Testis (tissue), 3 donors: ENCODE measurements around the gene OR1F1. TPM values are rescaled to one million over a fixed set of nuclear protein-coding genes. Genes with fewer than 3 reads are reported as not detected.

Experiments used
- DNase-seq: peaks from one replicate; pipeline ENCODE4 v3.0.0-alpha.2; 2019
- H3K27ac ChIP-seq, 2 donors: fragments of 200-600 bp; sonication (generic); one replicate each; pipeline ENCODE4 v1.5.1; 2019
- H3K27me3 ChIP-seq: fragments of 200-600 bp; sonication (generic); one replicate; pipeline ENCODE4 v1.5.1; 2019
- H3K36me3 ChIP-seq: fragments of 200-600 bp; sonication (generic); one replicate; pipeline ENCODE4 v1.5.1; 2017; ENCODE audit warnings: low read depth; ENCODE audit errors: missing control alignments
- H3K4me1 ChIP-seq: fragments of 200-600 bp; sonication (generic); one replicate; pipeline ENCODE4 v1.5.1; 2019
- H3K4me3 ChIP-seq, 2 donors: fragments of 200-600 bp; sonication (generic); one replicate each; pipeline ENCODE4 v1.5.1; 2017 to 2019
- H3K9me3 ChIP-seq: fragments of 200-600 bp; sonication (generic); one replicate; pipeline ENCODE4 v1.5.1; 2017
- POLR2A ChIP-seq: fragments of 450-650 bp; IDR thresholded peaks from one replicate; pipeline ENCODE4 v1.6.1; 2017; ENCODE audit warnings: antibody characterized with exemption, mild to moderate bottlenecking, moderate library complexity
- WGBS, 2 donors: methylation state at CpG; one replicate each; pipeline ENCODE4 v1.1.5; 2018; 5-methylcytosine and 5-hydroxymethylcytosine counted together
- intact Hi-C: fragments of 100-400 bp; cut with DNase I; formaldehyde crosslinking; loops from one replicate; pipeline ENCODE4 v1.15.1; 2023; ENCODE audit warnings: low total_unique reads
- polyA plus RNA-seq: library from polyadenylated mRNA; stranded (reverse); fragments of 350-450 nt; fragmentation: Illumina TruSeq; extraction: RNeasy Lipid Tissue Mini Kit (QIAGEN cat#74804); gene quantifications from one replicate; pipeline ENCODE4 v1.2.3, GENCODE V29; 2014; ENCODE audit warnings: low read depth, low replicate concordance; ENCODE audit not compliant: insufficient read depth
- total RNA-seq, 2 donors: library from RNA; depleted of rRNA; stranded (reverse); fragments of >200 nt; gene quantifications; one replicate each; pipeline ENCODE4 v1.2.3, GENCODE V29; 2016
- TF ChIP-seq, protein P1 (sequence below), 3 experiments: fragments of 450-650 bp in 2 of 3; fragments of 200-600 bp in 1 of 3; sonication (generic) in 1 of 3; IDR thresholded peaks; one replicate each; pipeline ENCODE4 v1.5.1; 2016 to 2019; ENCODE audit warnings: antibody characterized with exemption in 3 of 3, mild to moderate bottlenecking in 2 of 3, moderate library complexity in 1 of 3

The OR1F1 gene
- total and polyA plus RNA-seq, 3 donors from 2014 or later = not detected

DNA sequence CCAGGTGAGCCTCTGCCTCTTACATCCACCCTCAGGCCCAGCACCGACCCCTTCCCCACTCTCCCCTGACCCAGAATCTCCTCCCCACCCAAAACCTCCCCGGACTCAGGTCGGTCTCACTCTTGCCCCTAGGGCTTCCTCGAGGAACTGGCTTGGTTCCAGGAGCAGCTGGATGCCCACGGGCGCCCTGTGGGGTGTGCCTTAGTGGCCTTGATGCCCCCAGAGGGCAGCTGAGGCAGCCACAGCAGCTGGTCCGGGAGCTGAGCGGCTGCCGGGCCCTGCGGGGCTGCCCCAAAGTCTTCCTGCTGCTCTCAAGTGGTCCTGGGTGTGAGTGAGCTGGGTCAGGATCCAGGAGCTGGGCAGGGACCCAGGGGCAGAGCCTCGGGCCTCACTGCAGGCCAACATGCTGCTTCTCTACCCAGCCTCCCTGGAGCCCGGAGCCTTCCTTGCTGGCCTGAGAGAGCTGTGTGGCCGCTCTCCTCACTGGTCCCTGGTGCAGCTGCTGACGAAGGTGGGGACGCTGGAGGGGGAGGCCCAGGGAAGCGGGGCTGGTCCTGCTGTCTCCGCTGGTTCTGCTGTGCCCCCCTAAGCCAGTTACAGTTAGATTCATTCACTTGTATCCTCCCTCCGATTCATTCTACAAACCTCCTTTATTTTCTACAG, 43.6 kb upstream of the OR1F1 start:
- intact Hi-C loops = no loop called here
- Histone ChIP-seq H3K9me3 (no peaks in the 10 kb centered on the region), H3K4me3 (no peak overlapping the region), H3K27me3 (no peaks in the 10 kb centered on the region), H3K4me1 (peaks cover 4% of the 10 kb centered on the region), H3K36me3 (no peaks in the 10 kb centered on the region), H3K27ac (no peak overlapping the region)
- no peak for DNase-seq
- 77 to 80% methylated on average over 11 to 18 of the region's 18 CpGs for WGBS, 2 donors
- no peak for TF ChIP-seq POLR2A
- TF ChIP-seq, protein P1, sequence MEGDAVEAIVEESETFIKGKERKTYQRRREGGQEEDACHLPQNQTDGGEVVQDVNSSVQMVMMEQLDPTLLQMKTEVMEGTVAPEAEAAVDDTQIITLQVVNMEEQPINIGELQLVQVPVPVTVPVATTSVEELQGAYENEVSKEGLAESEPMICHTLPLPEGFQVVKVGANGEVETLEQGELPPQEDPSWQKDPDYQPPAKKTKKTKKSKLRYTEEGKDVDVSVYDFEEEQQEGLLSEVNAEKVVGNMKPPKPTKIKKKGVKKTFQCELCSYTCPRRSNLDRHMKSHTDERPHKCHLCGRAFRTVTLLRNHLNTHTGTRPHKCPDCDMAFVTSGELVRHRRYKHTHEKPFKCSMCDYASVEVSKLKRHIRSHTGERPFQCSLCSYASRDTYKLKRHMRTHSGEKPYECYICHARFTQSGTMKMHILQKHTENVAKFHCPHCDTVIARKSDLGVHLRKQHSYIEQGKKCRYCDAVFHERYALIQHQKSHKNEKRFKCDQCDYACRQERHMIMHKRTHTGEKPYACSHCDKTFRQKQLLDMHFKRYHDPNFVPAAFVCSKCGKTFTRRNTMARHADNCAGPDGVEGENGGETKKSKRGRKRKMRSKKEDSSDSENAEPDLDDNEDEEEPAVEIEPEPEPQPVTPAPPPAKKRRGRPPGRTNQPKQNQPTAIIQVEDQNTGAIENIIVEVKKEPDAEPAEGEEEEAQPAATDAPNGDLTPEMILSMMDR (IDR thresholded peaks at IDR 0.05) = no peak

DNA sequence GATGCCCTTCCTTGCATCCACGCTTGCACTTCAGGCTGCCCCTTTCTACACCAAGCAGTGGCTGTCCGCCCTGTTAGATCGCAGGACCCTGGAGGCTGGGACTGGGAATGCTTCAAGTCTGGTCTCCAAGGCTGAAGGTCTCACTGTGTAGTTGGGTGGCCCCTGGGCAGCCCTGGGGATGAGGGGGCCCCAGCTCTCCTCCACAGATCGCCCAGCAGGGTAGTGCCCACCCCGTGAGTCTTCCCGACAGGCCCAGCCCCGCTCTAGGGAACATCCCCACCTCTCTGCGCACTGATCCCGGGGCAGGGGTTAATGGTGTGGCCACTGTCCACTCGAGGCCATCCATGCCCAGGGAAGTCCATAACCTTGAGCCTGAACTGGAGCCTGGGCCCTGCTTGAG, 42.9 kb upstream of the OR1F1 start:
- Histone ChIP-seq H3K27me3 (no peaks in the 10 kb centered on the region), H3K9me3 (no peaks in the 10 kb centered on the region), H3K36me3 (no peaks in the 10 kb centered on the region), H3K27ac (no peak overlapping the region), H3K4me3 (no peak overlapping the region), H3K4me1 (peaks cover 6% of the 10 kb centered on the region)
- 88 to 100% methylated on average over 1 to 10 of the region's 10 CpGs for WGBS, 2 donors
- TF ChIP-seq, protein P1 (IDR thresholded peaks at IDR 0.05) = no peak
- no peak for TF ChIP-seq POLR2A
- no peak for DNase-seq
- intact Hi-C loops = no loop called here

DNA sequence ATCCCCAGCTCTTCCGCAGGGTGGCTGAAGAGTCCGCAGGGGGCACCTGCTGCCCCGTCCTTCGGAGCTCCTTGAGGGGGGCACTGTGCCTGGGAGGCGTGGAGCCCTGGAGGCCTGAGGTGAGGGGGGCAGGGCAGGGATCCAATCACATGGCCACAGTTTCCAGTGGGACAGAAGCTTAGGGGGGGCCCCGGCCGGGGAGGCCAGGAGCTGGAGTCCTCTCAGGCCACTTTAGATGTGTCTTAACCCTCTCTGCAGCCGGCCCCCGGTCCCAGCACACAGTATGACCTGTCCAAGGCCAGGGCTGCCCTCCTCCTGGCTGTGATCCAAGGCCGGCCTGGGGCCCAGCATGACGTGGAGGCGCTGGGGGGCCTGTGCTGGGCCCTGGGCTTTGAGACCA, 42.3 kb upstream of the OR1F1 start:
- no peaks in the 10 kb centered on the region for H3K9me3 ChIP-seq
- H3K27me3 ChIP-seq = no peaks in the 10 kb centered on the region
- H3K36me3 ChIP-seq = no peaks in the 10 kb centered on the region
- H3K27ac ChIP-seq = no peak overlapping the region
- no peak for TF ChIP-seq POLR2A
- TF ChIP-seq, protein P1 (IDR thresholded peaks at IDR 0.05) = no peak
- H3K4me1 ChIP-seq = peaks cover 6% of the 10 kb centered on the region
- intact Hi-C loops = no loop called here
- 57 to 74% methylated on average over 3 to 12 of the region's 12 CpGs for WGBS, 2 donors
- no peak for DNase-seq
- no peak overlapping the region for H3K4me3 ChIP-seq

DNA sequence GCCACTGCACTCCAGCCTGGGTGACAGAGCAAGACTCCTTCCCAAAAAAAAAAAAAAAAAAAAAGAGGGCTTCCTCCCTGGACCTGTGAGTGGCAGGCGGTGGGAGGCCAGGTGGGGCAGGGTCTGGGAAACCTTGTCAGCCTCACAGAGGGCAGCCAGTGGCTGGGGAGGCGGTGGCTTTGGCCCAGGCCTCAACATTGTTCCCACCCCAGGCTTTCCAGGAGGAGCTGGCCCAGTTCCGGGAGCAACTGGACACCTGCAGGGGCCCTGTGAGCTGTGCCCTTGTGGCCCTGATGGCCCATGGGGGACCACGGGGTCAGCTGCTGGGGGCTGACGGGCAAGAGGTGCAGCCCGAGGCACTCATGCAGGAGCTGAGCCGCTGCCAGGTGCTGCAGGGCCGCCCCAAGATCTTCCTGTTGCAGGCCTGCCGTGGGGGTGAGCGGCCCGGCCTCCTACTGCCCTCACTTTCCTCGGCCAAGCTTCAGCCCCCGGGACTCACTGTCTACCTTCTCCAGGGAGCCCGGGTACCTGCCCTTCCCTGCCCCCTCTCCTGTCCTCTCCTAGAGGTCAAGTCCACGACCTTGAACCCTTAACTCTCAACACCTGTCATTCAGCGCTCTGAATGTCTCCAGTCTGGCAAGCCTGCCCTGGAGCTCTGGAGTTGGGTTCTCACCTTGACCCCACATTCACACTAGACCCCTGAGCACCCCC, 40.8 kb upstream of the OR1F1 start:
- no peaks in the 10 kb centered on the region for H3K36me3 ChIP-seq
- no peak for TF ChIP-seq POLR2A
- TF ChIP-seq, protein P1 (IDR thresholded peaks at IDR 0.05) = no peak
- H3K4me3 ChIP-seq = no peak overlapping the region
- H3K9me3 ChIP-seq = no peaks in the 10 kb centered on the region
- H3K27ac ChIP-seq = no peak overlapping the region
- no peak for DNase-seq
- no peaks in the 10 kb centered on the region for H3K27me3 ChIP-seq
- 85 to 89% methylated on average over 14 to 16 of the region's 16 CpGs for WGBS, 2 donors
- intact Hi-C loops = no loop called here
- peaks cover 10% of the 10 kb centered on the region for H3K4me1 ChIP-seq

DNA sequence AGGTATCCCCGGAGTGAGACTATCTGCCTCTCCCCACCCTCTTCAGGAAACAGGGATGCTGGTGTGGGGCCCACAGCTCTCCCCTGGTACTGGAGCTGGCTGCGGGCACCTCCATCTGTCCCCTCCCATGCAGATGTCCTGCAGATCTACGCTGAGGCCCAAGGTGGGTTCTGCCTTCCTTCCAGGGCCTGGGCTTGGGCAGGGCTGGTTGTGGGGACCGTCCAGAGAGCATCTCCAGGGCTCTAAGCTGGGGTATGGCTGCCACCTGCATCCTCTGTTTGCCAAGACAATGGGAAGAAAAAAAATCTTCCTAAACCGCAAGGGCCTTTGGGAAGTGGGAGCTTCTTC, 40.3 kb upstream of the OR1F1 start:
- Histone ChIP-seq H3K36me3 (no peaks in the 10 kb centered on the region), H3K27ac (no peak overlapping the region), H3K9me3 (no peaks in the 10 kb centered on the region), H3K27me3 (no peaks in the 10 kb centered on the region), H3K4me1 (peaks cover 10% of the 10 kb centered on the region), H3K4me3 (no peak overlapping the region)
- no peak for TF ChIP-seq POLR2A
- TF ChIP-seq, protein P1 (IDR thresholded peaks at IDR 0.05) = no peak
- DNase-seq = no peak
- intact Hi-C loops = no loop called here
- 83 to 94% methylated on average over 2 to 5 of the region's 5 CpGs for WGBS, 2 donors
